Heart left ventricle (tissue), 16 donors: ENCODE measurements around the gene OR2AJ1. TPM values are rescaled to one million over a fixed set of nuclear protein-coding genes. Genes with fewer than 3 reads are reported as not detected.

Experiments used
- ATAC-seq, 4 donors: fragments of 200-7000 bp; cut with Tn5 transposase; one replicate each; pipeline ENCODE4 v1.9.1; 2020 to 2022; ENCODE audit warnings: moderate library complexity in 4 of 4, mild to moderate bottlenecking in 3 of 4, moderate number of reproducible peaks in 1 of 4
- DNase-seq, 5 donors: peaks; one replicate each; pipeline ENCODE4 v3.0.0-alpha.2; 2020
- H3K27ac ChIP-seq, 12 donors: fragments of 200-600 bp; sonication (generic) in 4 of 12; one replicate each; pipeline versions ENCODE4 v1.5.0 to v1.8.0; 2016 to 2022; ENCODE audit warnings: mild to moderate bottlenecking in 2 of 12
- H3K27me3 ChIP-seq, 9 donors: fragments of 200-600 bp; sonication (generic) in 2 of 9; one replicate each; pipeline versions ENCODE4 v1.5.1 to v1.8.0; 2016 to 2022; ENCODE audit warnings: mild to moderate bottlenecking in 3 of 9
- H3K36me3 ChIP-seq, 9 donors: fragments of 200-600 bp; sonication (generic) in 2 of 9; one replicate each; pipeline versions ENCODE4 v1.5.0 to v1.8.0; 2018 to 2022; ENCODE audit warnings: mild to moderate bottlenecking in 2 of 9
- H3K4me1 ChIP-seq, 12 donors: fragments of 200-600 bp; sonication (generic) in 4 of 12; one replicate each; pipeline versions ENCODE4 v1.5.0 to v1.8.0; 2016 to 2022; ENCODE audit warnings: mild to moderate bottlenecking in 3 of 12
- H3K4me3 ChIP-seq, 12 donors: fragments of 200-600 bp; sonication (generic) in 4 of 12; one replicate each; pipeline versions ENCODE4 v1.5.0 to v1.8.0; 2017 to 2022; ENCODE audit warnings: mild to moderate bottlenecking in 9 of 12, moderate library complexity in 4 of 12
- H3K9me3 ChIP-seq, 12 donors: fragments of 200-600 bp; sonication (generic) in 4 of 12; one replicate each; pipeline versions ENCODE4 v1.5.0 to v1.8.0; 2016 to 2022; ENCODE audit warnings: mild to moderate bottlenecking in 1 of 12
- CTCF ChIP-seq, 12 donors: fragments of 200-600 bp; sonication (generic) in 4 of 12; IDR thresholded peaks; one replicate each; pipeline versions ENCODE4 v1.5.0 to v1.8.0; 2018 to 2022; ENCODE audit warnings: antibody characterized with exemption in 12 of 12, mild to moderate bottlenecking in 5 of 12
- POLR2A ChIP-seq, 2 donors: fragments of 450-650 bp; IDR thresholded peaks; one replicate each; pipeline ENCODE4 v1.6.1; 2017; ENCODE audit warnings: antibody characterized with exemption in 2 of 2, mild to moderate bottlenecking in 2 of 2, moderate library complexity in 2 of 2
- WGBS, 4 donors: extraction: QIAGEN DNeasy Blood & Tissue Kit in 2 of 4; methylation state at CpG; one replicate each; pipeline versions ENCODE4 v1.1.5 to v1.1.7; 2013 to 2018; 5-methylcytosine and 5-hydroxymethylcytosine counted together
- intact Hi-C, 10 donors: fragments of 100-400 bp; cut with DNase I; formaldehyde crosslinking; loops; one replicate each; pipeline versions ENCODE4 v1.11.1 to v1.14.2; 2022
- long read RNA-seq, 3 donors: library from polyadenylated mRNA; unstranded; transcript quantifications; one replicate each; pipeline ENCODE4 v2.0.0, GENCODE V29; 2020 to 2021
- polyA plus RNA-seq, 2 donors: library from polyadenylated mRNA; stranded (reverse); fragments of 200-250 nt; gene quantifications; one replicate each; pipeline ENCODE4 v1.2.3, GENCODE V29; 2013
- total RNA-seq, 9 donors: library from RNA; depleted of rRNA in 2 of 9; stranded (reverse); fragments of >200 nt in 2 of 9; fragmentation: NEBNext Ultra II Directional in 3 of 9; extraction: Animal tissue kit (Norgen Biotek cat#: 25700) in 3 of 9; gene quantifications; one replicate each; pipeline versions ENCODE4 v1.1.0 to v1.2.4, GENCODE V29; 2016 to 2023
- donor health status: ischemic (EF 13 %, LVEDD 7.1; RV severe dilation, severe dysfunction).
- donor health status: healthy with polysubstance abuse.
- donor health status: DM: no; HTN: yes; CAD: no.
- donor health status: DM: no; HTN: no; CAD: no.
- donor health status: ischemic (EF 25% LVEDD 6.9; RV normal size, moderate dysfunction).
- donor health status: ischemic (EF 25% LVEDD 5.7; RV mildly dilated, moderate dysfunction).
- donor health status: healthy.
- donor health status: DM: yes; HTN: yes; CAD: no.
- donor health status: ischemic (EF 35%, LVEDD 5.7; RV mildly dilated, moderate dysfunction).
- donor health status: nonischemic (EF 11% LVEDD 7.7; RV severe dilation, severe dysfunction).
- donor health status: DM: yes; HTN: yes; CAD: no.
- donor health status: PGD.
- donor health status: ischemic (EF 29% LVEDD 5.4; RV normal size, mild dysfunction).
- donor health status: nonischemic (EF 23%, LVEDD 6.1; RV moderate dilation, normal function).

The OR2AJ1 gene
- not detected for total RNA-seq
- polyA plus RNA-seq: not detected
- long read RNA-seq, donor 1: 0 reads
- long read RNA-seq, donor 2: 0 reads
- long read RNA-seq, donor 3: 0 reads

GRCh38 chr1:247924868-247925267 lies at the start of gene OR2AJ1:
Gene OR2AJ1 (plus strand): TSS chr1:247924889. CDS start chr1:247933769, 8,880 bp downstream.
- intact Hi-C loops: loop anchor here in 1 of 10 donors (10.0 kb wide), 1 partner anchor 190 kb away; the partner anchor contains the start of gene OR14K1
- H3K27ac ChIP-seq: no peak within 1 kb of the TSS
- H3K27me3 ChIP-seq: no peaks in the 10 kb centered on the region
- no peaks in the 10 kb centered on the region for H3K4me1 ChIP-seq
- ATAC-seq (no peak), DNase-seq (no peak)
- WGBS, 4 donors: 81 to 91% (median 87%) methylated on average over 9 of the region's 9 CpGs
- H3K9me3 ChIP-seq: no peaks in the 10 kb centered on the region
- H3K36me3 ChIP-seq: no peaks in the 10 kb centered on the region
- TF ChIP-seq CTCF (IDR thresholded peaks at IDR 0.05) (no peak), POLR2A (IDR thresholded peaks at IDR 0.05) (no peak)
- H3K4me3 ChIP-seq: no peak within 1 kb of the TSS

GRCh38 chr1:247883346-247883745 lies 41.3 kb upstream of the OR2AJ1 start:
- Histone ChIP-seq H3K27ac (no peak overlapping the region), H3K36me3 (no peaks in the 10 kb centered on the region), H3K9me3 (no peaks in the 10 kb centered on the region), H3K4me1 (no peaks in the 10 kb centered on the region), H3K27me3 (no peaks in the 10 kb centered on the region), H3K4me3 (no peak overlapping the region)
- intact Hi-C loops: no loop called here
- ATAC-seq: no peak
- no peak for TF ChIP-seq POLR2A (IDR thresholded peaks at IDR 0.05)
- TF ChIP-seq CTCF (IDR thresholded peaks at IDR 0.05): no peak
- WGBS, 4 donors: 78 to 96% (median 87%) methylated on average over 8 to 9 of the region's 9 CpGs
- DNase-seq: no peak

GRCh38 chr1:247884797-247885413 lies 39.8 kb upstream of the OR2AJ1 start:
- intact Hi-C loops: no loop called here
- H3K36me3 ChIP-seq: no peaks in the 10 kb centered on the region
- no peaks in the 10 kb centered on the region for H3K4me1 ChIP-seq
- no peaks in the 10 kb centered on the region for H3K27me3 ChIP-seq
- 82 to 85% (median 83%) methylated on average over 10 of the region's 10 CpGs for WGBS, 4 donors
- DNase-seq (no peak), ATAC-seq (no peak)
- TF ChIP-seq POLR2A (IDR thresholded peaks at IDR 0.05) (no peak), CTCF (IDR thresholded peaks at IDR 0.05) (no peak)
- H3K9me3 ChIP-seq: no peaks in the 10 kb centered on the region
- no peak overlapping the region for H3K27ac ChIP-seq
- no peak overlapping the region for H3K4me3 ChIP-seq

- H3K36me3 ChIP-seq: no peaks in the 10 kb centered on the region
- no peaks in the 10 kb centered on the region for H3K27me3 ChIP-seq
- H3K27ac ChIP-seq: no peak within 1 kb of the TSS
- DNase-seq (no peak), ATAC-seq (no peak)
- TF ChIP-seq POLR2A (IDR thresholded peaks at IDR 0.05) (no peak), CTCF (IDR thresholded peaks at IDR 0.05) (no peak)
- H3K9me3 ChIP-seq: peaks cover 0 to 10% (median 0%) of the 10 kb centered on the region in 12 donors
- H3K4me1 ChIP-seq: no peaks in the 10 kb centered on the region
- H3K4me3 ChIP-seq: no peak within 1 kb of the TSS
- intact Hi-C loops: no loop called here
- WGBS, 4 donors: 39 to 46% (median 44%) methylated on average over 2 of the region's 2 CpGs
Observed at GRCh38 chr1:247895163-247895637, 29.5 kb upstream of the OR2AJ1 start, which contains the start of gene OR2W3. Gene OR2W3 (plus strand): TSS chr1:247895587. CDS start chr1:247895587, 0 bp downstream.
